DMS 273 (cell line): ENCODE data around the gene CKAP4.

Experiments used
- DNase-seq: peaks from one replicate; lab custom pipeline; 2025; ENCODE audit not compliant: unreplicated experiment; lab: John Stamatoyannopoulos, UW

The CKAP4 gene

GRCh38 chr12:106243620-106244019 lies 4.2 kb downstream of the CKAP4 start:
- DNase-seq, result no peak

- DNase-seq, result no peak
Observed at GRCh38 chr12:106240821-106241220, 7.0 kb downstream of the CKAP4 start.

- no peak for DNase-seq
Observed at GRCh38 chr12:106239951-106240335, 7.9 kb downstream of the CKAP4 start.

- DNase-seq, result no peak
Observed at GRCh38 chr12:106239241-106239950, 8.4 kb downstream of the CKAP4 start.

- DNase-seq, result no peak
Observed at GRCh38 chr12:106238146-106238545, 9.7 kb downstream of the CKAP4 start.

GRCh38 chr12:106235770-106236169 lies 12.1 kb downstream of the CKAP4 start:
- no peak for DNase-seq

GRCh38 chr12:106234449-106234848 lies 13.4 kb downstream of the CKAP4 start:
- DNase-seq, result no peak

- no peak for DNase-seq
Observed at GRCh38 chr12:106233011-106233410, 14.8 kb downstream of the CKAP4 start.

GRCh38 chr12:106229036-106229591 lies 18.7 kb downstream of the CKAP4 start:
- no peak for DNase-seq

GRCh38 chr12:106228320-106228710 lies 19.5 kb downstream of the CKAP4 start:
- DNase-seq, result no peak

GRCh38 chr12:106227641-106228319 lies 20.0 kb downstream of the CKAP4 start:
- DNase-seq, result no peak

- peak; percentile 74 for DNase-seq
Observed at GRCh38 chr12:106226884-106227640, 20.8 kb downstream of the CKAP4 start.

- DNase-seq, result no peak
Observed at GRCh38 chr12:106224355-106224706, 23.5 kb downstream of the CKAP4 start.

GRCh38 chr12:106223485-106224354 lies 24.1 kb downstream of the CKAP4 start:
- peak; percentile 75 for DNase-seq

GRCh38 chr12:106220536-106220935 lies 27.3 kb downstream of the CKAP4 start:
- no peak for DNase-seq

- no peak for DNase-seq
Observed at GRCh38 chr12:106219043-106219442, 28.8 kb downstream of the CKAP4 start.

GRCh38 chr12:106217706-106218105 lies 30.1 kb downstream of the CKAP4 start:
- DNase-seq, result no peak

GRCh38 chr12:106214571-106214970 lies 33.2 kb downstream of the CKAP4 start:
- DNase-seq, result no peak

GRCh38 chr12:106213662-106214061 lies 34.2 kb downstream of the CKAP4 start:
- DNase-seq, result no peak

- no peak for DNase-seq
Observed at GRCh38 chr12:106211973-106212372, 35.8 kb downstream of the CKAP4 start.
